H1 (cell line): ENCODE results near the gene INAFM1. TPM values are rescaled to one million over a fixed set of nuclear protein-coding genes. Genes with fewer than 3 reads are reported as not detected.

Experiments
- CHD2 ChIP-seq: IDR thresholded peaks from 2 replicates; pipeline ENCODE4 v1.6.1; 2012; ENCODE audit warnings: low read length, improper control_type of control experiment
- CHD7 ChIP-seq: fragments of 300-600 bp; sonication (generic); IDR thresholded peaks from 2 replicates; pipeline ENCODE4 v1.7.1; 2012; ENCODE audit warnings: low read length, moderate library complexity, mild to moderate bottlenecking, inconsistent platforms; ENCODE audit not compliant: insufficient replicate concordance
- CREB1 ChIP-seq: IDR thresholded peaks from 2 replicates; pipeline ENCODE4 v1.6.1; 2012; ENCODE audit warnings: inconsistent platforms
- EP300 ChIP-seq, 2 experiments: IDR thresholded peaks; 1 replicate in 1 of 2; 2 replicates in 1 of 2; pipeline ENCODE4 v1.6.1; 2011 to 2012; ENCODE audit warnings: low read depth in 2 of 2, low read length in 2 of 2, mild to moderate bottlenecking in 2 of 2, borderline replicate concordance in 1 of 2, inconsistent platforms in 1 of 2, moderate library complexity in 1 of 2
- EZH2 ChIP-seq: fragments of 200-600 bp; sonication (generic); IDR thresholded peaks from 2 replicates; pipeline ENCODE4 v1.7.1; 2012; ENCODE audit warnings: low read depth, mild to moderate bottlenecking, moderate library complexity, low read length, inconsistent platforms; ENCODE audit not compliant: severe bottlenecking
- KDM1A ChIP-seq: fragments of 200-600, 300-600 bp; sonication (generic); IDR thresholded peaks from 2 replicates; pipeline ENCODE4 v1.7.1; 2016; ENCODE audit warnings: mild to moderate bottlenecking, low read length, borderline replicate concordance
- RFX5 ChIP-seq: IDR thresholded peaks from 2 replicates; pipeline ENCODE4 v1.6.1; 2011; ENCODE audit warnings: low read depth, low read length, improper control_type of control experiment, borderline replicate concordance
- RXRA ChIP-seq: IDR thresholded peaks from 2 replicates; pipeline ENCODE4 v1.6.1; 2011; ENCODE audit warnings: low read depth, mild to moderate bottlenecking, low read length, moderate library complexity; ENCODE audit not compliant: insufficient read depth
- SIRT6 ChIP-seq: IDR thresholded peaks from one replicate; pipeline ENCODE4 v1.7.1; 2012; ENCODE audit warnings: low read length, inconsistent platforms
- SP2 ChIP-seq: IDR thresholded peaks from 2 replicates; pipeline ENCODE4 v1.6.1; 2012; ENCODE audit warnings: mild to moderate bottlenecking, low read length, inconsistent platforms
- polyA plus RNA-seq, 7 experiments: library from polyadenylated mRNA; depleted of rRNA in 3 of 7; stranded (reverse) in 5 of 7; unstranded in 2 of 7; fragments of >200 nt in 5 of 7; fragments of 200-250 nt in 2 of 7; gene quantifications; 1 replicate in 5 of 7; 2 replicates in 1 of 7; 4 replicates in 1 of 7; pipeline versions ENCODE4 v1.2.1 to v1.2.3, GENCODE V29; 2011 to 2013; ENCODE audit warnings: missing spikeins in 2 of 7, mixed read lengths in 2 of 7
- total RNA-seq: library from RNA; stranded (reverse); fragmentation: NEBNext Ultra II Directional; extraction: Animal tissue kit (Norgen Biotek cat#: 25700); gene quantifications from 2 replicates; pipeline ENCODE4 v1.2.1, GENCODE V29; 2021

INAFM1 gene
- total and polyA plus RNA-seq, 2 of the 8 experiments (the other 6 are each of a cell fraction or from before 2014, with no cell fraction given), result 2.6 to 3.4 TPM

DNA sequence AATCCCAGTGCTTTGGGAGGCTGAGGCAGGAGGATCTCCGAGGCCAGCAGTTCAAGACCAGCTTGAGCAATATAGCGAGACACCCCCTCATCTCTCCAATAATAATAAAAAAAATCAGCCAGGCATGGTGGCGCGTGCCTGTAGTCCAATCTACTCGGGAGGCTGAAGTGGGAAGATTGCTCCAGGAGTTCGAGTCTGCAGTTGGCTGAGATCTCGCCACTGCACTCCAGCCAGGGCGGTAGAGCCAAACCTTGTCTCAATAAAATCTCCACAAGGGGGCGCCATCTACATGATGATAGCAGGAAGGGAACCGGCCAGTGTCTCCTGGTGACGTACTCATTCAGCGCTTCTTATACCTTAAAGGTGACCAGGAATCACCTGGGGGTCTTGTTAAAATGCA, 21.4 kb downstream of the INAFM1 start (continued):
- TF ChIP-seq SIRT6 (no peak), RFX5 (no peak), EZH2 (no peak), SP2 (no peak), CHD7 (no peak), CREB1 (peak; percentile 91), CHD2 (no peak), EP300 (IDR thresholded peaks at IDR 0.05; ENCODE audit: borderline replicate concordance in 1 of 2, low read depth in 2 of 2, low read length in 2 of 2) (no peak), RXRA (no peak), KDM1A (peak; percentile 82)
